ENCODE measurements around the gene GPLD1.

Gene GPLD1

GRCh38 chr6:24490948-24491347, 1.6 kb upstream of the GPLD1 start:
- Histone ChIP-seq H3K4me1 (ENCODE audit: low read length) (0 out of 2 replicates have a peak, but pooled peaks cover 5% of the 10 kb centered on the region), H3K79me2 (ENCODE audit: low read length) (no peaks in the 10 kb centered on the region), H3K9me3 (replicated peaks; ENCODE audit: insufficient read depth, low read length) (no peaks in the 10 kb centered on the region), H2AFZ (ENCODE audit: low read length) (no peak overlapping the region), H4K20me1 (ENCODE audit: insufficient read depth, low read length) (no peaks in the 10 kb centered on the region), H3K27ac (ENCODE audit: low read length) (no peak overlapping the region), H3K27me3 (replicated peaks; ENCODE audit: insufficient read depth, low read length) (no peaks in the 10 kb centered on the region), H3F3A (ENCODE audit: insufficient read depth, low read length) (peaks cover 6% of the 10 kb centered on the region; the same call in 1 of the 2 replicates), H3K4me2 (ENCODE audit: low read depth, low read length) (no peak overlapping the region), H3K36me3 (replicated peaks; ENCODE audit: insufficient read depth, low read length) (no peaks in the 10 kb centered on the region), H3K9me2 (replicated peaks; ENCODE audit: insufficient read depth, low read length) (no peaks in the 10 kb centered on the region), H3K4me3 (ENCODE audit: low read length) (no peak overlapping the region), H3K9ac (ENCODE audit: low read length) (no peak overlapping the region)
- no peak for DNase-seq
- TF ChIP-seq CTCF (IDR thresholded peaks at IDR 0.05; ENCODE audit: low read length) (no peak), EZH2phosphoT487 (IDR thresholded peaks at IDR 0.05; ENCODE audit: low read length) (no peak), EZH2 (optimal IDR thresholded peaks at IDR 0.05; ENCODE audit: low read depth, low read length) (no peak)

GRCh38 chr6:24489881-24490280, 503 bp upstream of the GPLD1 start:
- no peak for DNase-seq
- H3K9me2 ChIP-seq (replicated peaks; ENCODE audit: insufficient read depth, low read length) = no peaks in the 10 kb centered on the region
- H3K4me2 ChIP-seq (ENCODE audit: low read depth, low read length) = no peak overlapping the region
- no peak for TF ChIP-seq CTCF (IDR thresholded peaks at IDR 0.05; ENCODE audit: low read length)
- TF ChIP-seq EZH2phosphoT487 (IDR thresholded peaks at IDR 0.05; ENCODE audit: low read length) = no peak
- no peak for TF ChIP-seq EZH2 (optimal IDR thresholded peaks at IDR 0.05; ENCODE audit: low read depth, low read length)
- H3K27me3 ChIP-seq (replicated peaks; ENCODE audit: insufficient read depth, low read length) = no peaks in the 10 kb centered on the region
- H3K4me1 ChIP-seq (ENCODE audit: low read length) = 0 out of 2 replicates have a peak, but pooled peaks cover 5% of the 10 kb centered on the region
- H4K20me1 ChIP-seq (ENCODE audit: insufficient read depth, low read length) = no peaks in the 10 kb centered on the region
- H3F3A ChIP-seq (ENCODE audit: insufficient read depth, low read length) = peaks cover 9% of the 10 kb centered on the region; the same call in 1 of the 2 replicates
- H3K36me3 ChIP-seq (replicated peaks; ENCODE audit: insufficient read depth, low read length) = no peaks in the 10 kb centered on the region
- H3K9ac ChIP-seq (ENCODE audit: low read length) = no peak overlapping the region
- no peak overlapping the region for H3K27ac ChIP-seq (ENCODE audit: low read length)
- no peak overlapping the region for H3K4me3 ChIP-seq (ENCODE audit: low read length)
- no peak overlapping the region for H2AFZ ChIP-seq (ENCODE audit: low read length)
- H3K79me2 ChIP-seq (ENCODE audit: low read length) = no peaks in the 10 kb centered on the region
- no peaks in the 10 kb centered on the region for H3K9me3 ChIP-seq (replicated peaks; ENCODE audit: insufficient read depth, low read length)

DNA sequence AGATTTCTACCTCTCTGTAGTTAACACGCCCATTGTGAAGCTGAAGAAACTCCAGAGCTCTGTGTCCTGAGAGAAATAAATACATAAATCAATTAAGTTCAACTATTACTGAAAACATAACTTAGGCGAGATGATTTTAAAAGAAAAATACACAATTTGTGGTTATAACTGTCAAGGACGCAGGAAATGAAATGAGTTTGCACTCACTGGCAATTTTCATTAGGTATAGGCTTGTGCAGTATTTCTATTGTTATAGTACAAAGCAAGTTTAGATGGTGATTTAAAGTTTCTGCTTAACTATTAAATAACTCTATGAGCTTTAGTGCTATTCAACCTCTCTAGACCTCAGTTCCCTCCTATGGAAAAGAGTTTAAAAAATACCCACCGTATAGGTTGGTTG, 3.3 kb downstream of the GPLD1 start:
- Histone ChIP-seq H3K4me2 (ENCODE audit: low read depth, low read length) (no peak overlapping the region), H3K9me3 (replicated peaks; ENCODE audit: insufficient read depth, low read length) (no peaks in the 10 kb centered on the region), H3K79me2 (ENCODE audit: low read length) (no peaks in the 10 kb centered on the region), H3K9me2 (replicated peaks; ENCODE audit: insufficient read depth, low read length) (no peaks in the 10 kb centered on the region), H3K4me1 (ENCODE audit: low read length) (peaks cover 10% of the 10 kb centered on the region), H3K4me3 (ENCODE audit: low read length) (no peak overlapping the region), H4K20me1 (ENCODE audit: insufficient read depth, low read length) (no peaks in the 10 kb centered on the region), H3F3A (ENCODE audit: insufficient read depth, low read length) (peaks cover 16% of the 10 kb centered on the region), H3K27ac (ENCODE audit: low read length) (no peak overlapping the region), H2AFZ (ENCODE audit: low read length) (no peak overlapping the region), H3K9ac (ENCODE audit: low read length) (no peak overlapping the region), H3K27me3 (replicated peaks; ENCODE audit: insufficient read depth, low read length) (no peaks in the 10 kb centered on the region), H3K36me3 (replicated peaks; ENCODE audit: insufficient read depth, low read length) (no peaks in the 10 kb centered on the region)
- TF ChIP-seq EZH2phosphoT487 (IDR thresholded peaks at IDR 0.05; ENCODE audit: low read length) = no peak
- no peak for TF ChIP-seq CTCF (IDR thresholded peaks at IDR 0.05; ENCODE audit: low read length)
- no peak for TF ChIP-seq EZH2 (optimal IDR thresholded peaks at IDR 0.05; ENCODE audit: low read depth, low read length)
- no peak for DNase-seq

Data from MM.1S (cell line).